ENCODE results near the gene KCNG2. TPM values are rescaled to one million over a fixed set of nuclear protein-coding genes. Genes with fewer than 3 reads are reported as not detected.

Gene KCNG2
- total RNA-seq, 2 donors from 2014 or later: not detected

DNA sequence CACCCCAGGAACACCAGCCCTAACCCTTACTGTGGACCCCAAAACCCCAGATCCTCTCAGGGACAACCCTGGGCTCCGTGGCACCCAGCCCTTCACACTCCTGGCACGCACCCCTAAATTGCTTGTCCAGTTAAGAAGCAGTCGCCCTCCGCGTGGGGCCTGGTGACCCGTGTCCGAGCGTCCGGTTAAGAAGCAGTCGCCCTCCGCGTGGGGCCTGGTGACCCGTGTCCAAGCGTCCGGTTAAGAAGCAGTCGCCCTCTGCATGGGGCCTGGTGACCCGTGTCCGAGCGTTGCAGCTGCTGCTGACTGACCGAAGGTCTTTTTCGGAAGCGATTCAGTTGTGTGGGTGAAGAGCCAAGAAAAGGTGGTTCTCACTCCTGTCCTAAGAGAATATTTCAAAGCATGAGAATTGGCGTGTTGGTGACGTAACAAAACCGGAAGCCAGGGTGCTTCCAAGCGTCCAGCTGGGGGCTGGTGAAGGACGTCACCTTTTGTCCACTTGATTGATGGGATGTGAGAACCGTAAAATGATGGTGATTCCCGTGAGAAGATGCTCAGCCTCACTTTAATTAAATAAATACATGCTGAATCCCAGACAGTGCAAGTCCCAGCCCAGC, 70.5 kb downstream of the KCNG2 start:
- no peak for TF ChIP-seq POLR2A (IDR thresholded peaks at IDR 0.05)
- TF ChIP-seq, protein P1, sequence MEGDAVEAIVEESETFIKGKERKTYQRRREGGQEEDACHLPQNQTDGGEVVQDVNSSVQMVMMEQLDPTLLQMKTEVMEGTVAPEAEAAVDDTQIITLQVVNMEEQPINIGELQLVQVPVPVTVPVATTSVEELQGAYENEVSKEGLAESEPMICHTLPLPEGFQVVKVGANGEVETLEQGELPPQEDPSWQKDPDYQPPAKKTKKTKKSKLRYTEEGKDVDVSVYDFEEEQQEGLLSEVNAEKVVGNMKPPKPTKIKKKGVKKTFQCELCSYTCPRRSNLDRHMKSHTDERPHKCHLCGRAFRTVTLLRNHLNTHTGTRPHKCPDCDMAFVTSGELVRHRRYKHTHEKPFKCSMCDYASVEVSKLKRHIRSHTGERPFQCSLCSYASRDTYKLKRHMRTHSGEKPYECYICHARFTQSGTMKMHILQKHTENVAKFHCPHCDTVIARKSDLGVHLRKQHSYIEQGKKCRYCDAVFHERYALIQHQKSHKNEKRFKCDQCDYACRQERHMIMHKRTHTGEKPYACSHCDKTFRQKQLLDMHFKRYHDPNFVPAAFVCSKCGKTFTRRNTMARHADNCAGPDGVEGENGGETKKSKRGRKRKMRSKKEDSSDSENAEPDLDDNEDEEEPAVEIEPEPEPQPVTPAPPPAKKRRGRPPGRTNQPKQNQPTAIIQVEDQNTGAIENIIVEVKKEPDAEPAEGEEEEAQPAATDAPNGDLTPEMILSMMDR (IDR thresholded peaks at IDR 0.05): no peak
- no peaks in the 10 kb centered on the region for H3K4me1 ChIP-seq
- 81 to 84% methylated on average over 29 of the region's 29 CpGs for WGBS, 2 donors
- ATAC-seq: no peak
- H3K9me3 ChIP-seq: no peaks in the 10 kb centered on the region
- no peak overlapping the region for H3K4me3 ChIP-seq
- intact Hi-C loops (cut with DNase I): no loop called here
- no peak overlapping the region for H3K27ac ChIP-seq
- H3K36me3 ChIP-seq (replicated peaks in 1 of 2; ENCODE audit: insufficient read depth in 1 of 2, low read depth in 2 of 2): no peaks in the 10 kb centered on the region
- no peak for DNase-seq
- H3K27me3 ChIP-seq: no peaks in the 10 kb centered on the region

DNA sequence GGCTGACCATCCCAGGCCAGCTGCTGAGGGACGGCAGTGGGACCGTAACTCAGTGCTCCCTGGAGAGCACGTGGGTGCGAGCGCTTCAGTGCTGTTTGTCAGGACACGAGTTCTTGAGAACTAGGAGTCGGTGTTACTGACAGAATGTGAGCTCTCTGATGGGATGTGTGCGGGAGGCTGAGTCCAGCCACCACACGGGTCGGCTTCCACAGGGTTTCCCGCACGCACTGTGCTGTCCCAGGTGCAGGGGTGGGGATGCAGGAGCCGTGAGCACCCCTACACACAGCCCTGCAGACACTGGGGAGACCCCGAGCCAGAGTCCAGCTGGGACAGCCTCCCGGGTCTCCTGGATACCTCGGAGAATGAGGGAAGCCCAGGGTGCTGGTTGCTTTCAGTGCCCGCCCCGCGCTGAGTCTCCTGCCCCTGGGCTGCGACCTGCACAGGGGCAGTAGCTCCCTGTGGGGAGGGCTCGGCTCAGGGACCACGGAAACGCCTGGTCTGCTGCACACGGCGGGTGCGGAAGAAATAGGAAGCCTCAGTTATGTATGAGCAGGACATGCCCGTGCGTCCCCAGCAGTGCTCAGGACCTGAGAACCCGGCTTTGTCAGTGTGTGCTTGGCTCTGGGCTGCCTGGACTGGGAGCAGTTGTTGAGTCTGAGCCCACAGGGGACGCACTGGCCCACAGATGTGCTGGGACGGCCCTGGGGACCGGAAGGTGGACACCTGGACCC, 71.2 kb downstream of the KCNG2 start:
- WGBS, 2 donors: 80 to 85% methylated on average over 10 to 32 of the region's 32 CpGs
- Histone ChIP-seq H3K9me3 (no peaks in the 10 kb centered on the region), H3K36me3 (replicated peaks in 1 of 2; ENCODE audit: insufficient read depth in 1 of 2, low read depth in 2 of 2) (no peaks in the 10 kb centered on the region), H3K27me3 (no peaks in the 10 kb centered on the region), H3K27ac (no peak overlapping the region), H3K4me3 (no peak overlapping the region), H3K4me1 (no peaks in the 10 kb centered on the region)
- intact Hi-C loops (cut with DNase I): no loop called here
- ATAC-seq (no peak), DNase-seq (no peak)
- TF ChIP-seq, protein P1 (IDR thresholded peaks at IDR 0.05): no peak

DNA sequence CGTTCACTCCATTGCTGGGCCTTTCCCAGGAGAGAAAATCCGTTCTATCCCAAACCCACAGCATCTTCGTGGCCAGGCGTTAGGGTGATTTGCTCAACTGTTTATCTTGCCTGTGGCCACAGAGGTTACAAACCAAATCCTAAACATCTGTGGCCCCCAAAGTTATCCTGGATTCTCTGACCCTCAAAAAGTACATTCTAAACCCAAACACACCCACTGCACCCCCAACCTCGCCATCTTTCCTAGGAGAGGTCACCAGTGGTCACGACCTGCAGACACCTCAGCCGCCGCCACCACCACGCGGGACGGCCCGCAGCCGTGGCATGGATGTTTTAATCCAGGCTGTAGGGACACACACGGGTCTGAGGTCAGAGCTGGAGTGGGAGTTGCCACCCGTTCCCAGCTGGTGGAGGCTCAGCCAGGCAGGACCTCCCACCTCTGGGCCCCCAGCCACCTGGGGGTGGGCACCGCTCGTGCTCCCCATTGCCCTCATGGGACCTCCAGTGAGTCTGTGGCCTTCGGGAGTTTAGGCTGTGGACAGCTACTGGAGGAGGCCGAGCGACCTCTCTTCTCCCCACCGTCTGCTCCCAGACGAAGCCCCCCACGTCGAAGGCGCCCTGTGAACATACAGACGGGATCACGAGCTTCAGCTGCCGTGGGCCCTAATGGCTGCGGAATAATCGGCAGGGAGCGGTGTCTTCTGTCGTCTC, 72.0 kb downstream of the KCNG2 start:
- TF ChIP-seq POLR2A (IDR thresholded peaks at IDR 0.05): no peak
- TF ChIP-seq, protein P1 (IDR thresholded peaks at IDR 0.05): no peak
- H3K36me3 ChIP-seq (replicated peaks in 1 of 2; ENCODE audit: insufficient read depth in 1 of 2, low read depth in 2 of 2): no peaks in the 10 kb centered on the region
- H3K4me1 ChIP-seq: no peaks in the 10 kb centered on the region
- no peaks in the 10 kb centered on the region for H3K27me3 ChIP-seq
- no peak overlapping the region for H3K27ac ChIP-seq
- intact Hi-C loops (cut with DNase I): no loop called here
- no peak overlapping the region for H3K4me3 ChIP-seq
- DNase-seq (no peak), ATAC-seq (no peak)
- H3K9me3 ChIP-seq: no peaks in the 10 kb centered on the region
- WGBS, 2 donors: 83 to 91% methylated on average over 16 to 32 of the region's 32 CpGs

DNA sequence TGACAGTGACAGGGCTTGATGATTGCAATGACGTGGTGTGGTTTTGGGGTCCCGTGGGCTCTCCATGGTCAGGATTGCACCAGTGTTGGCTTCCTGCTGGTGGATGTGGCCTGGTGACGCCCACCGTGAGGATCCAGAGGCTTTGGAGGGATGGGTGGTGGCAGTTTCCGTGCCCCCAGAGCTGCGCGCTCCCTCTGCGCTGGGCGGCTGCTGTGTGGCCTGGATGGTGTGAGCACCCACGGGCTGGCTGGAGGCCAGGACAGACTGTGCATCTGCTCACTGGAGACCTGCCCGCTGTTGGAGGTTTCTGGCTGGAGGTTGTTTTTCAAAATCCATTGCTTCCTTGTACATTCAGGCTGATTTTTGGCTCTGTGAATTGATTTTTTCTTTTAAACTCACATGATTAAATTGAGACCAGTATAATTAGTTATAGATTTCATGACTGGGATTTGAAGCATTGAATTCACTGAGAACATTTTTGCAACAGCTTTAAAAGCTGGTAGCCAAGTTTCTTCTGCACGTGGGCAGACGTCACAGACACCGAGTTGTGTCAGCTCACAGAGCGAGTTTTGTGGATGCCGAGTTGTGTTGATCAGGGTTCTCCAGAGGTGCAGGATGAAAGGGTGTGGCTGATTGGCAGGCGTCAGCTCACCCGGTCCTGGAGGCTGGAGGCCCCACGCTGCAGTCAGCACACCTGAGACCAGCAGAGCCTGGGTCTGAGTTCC, 72.7 kb downstream of the KCNG2 start:
- ATAC-seq: no peak
- peak in 2 of 4 donors; percentile 33 to 35 for DNase-seq
- Histone ChIP-seq H3K4me1 (no peaks in the 10 kb centered on the region), H3K36me3 (replicated peaks in 1 of 2; ENCODE audit: insufficient read depth in 1 of 2, low read depth in 2 of 2) (no peaks in the 10 kb centered on the region), H3K27me3 (no peaks in the 10 kb centered on the region), H3K9me3 (no peaks in the 10 kb centered on the region), H3K4me3 (no peak overlapping the region), H3K27ac (no peak overlapping the region)
- 52 to 62% methylated on average over 14 to 19 of the region's 19 CpGs for WGBS, 2 donors
- TF ChIP-seq, protein P1 (IDR thresholded peaks at IDR 0.05): no peak
- TF ChIP-seq POLR2A (IDR thresholded peaks at IDR 0.05): no peak
- intact Hi-C loops (cut with DNase I): no loop called here

All from body of pancreas (tissue), 4 donors.